ENCODE results near the gene ANKK1.

The ANKK1 gene

GRCh38 chr11:113435190-113435968, 47.8 kb downstream of the ANKK1 start:
- ATAC-seq: no peak
- TF ChIP-seq ZFP30 (CRISPR knock-in tag; IDR thresholded peaks at IDR 0.05) (no peak), SNAI2 (CRISPR knock-in tag; IDR thresholded peaks at IDR 0.05) (no peak), OSR1 (CRISPR knock-in tag; IDR thresholded peaks at IDR 0.05) (no peak), CREB5 (CRISPR knock-in tag; IDR thresholded peaks at IDR 0.05; ENCODE audit: low read depth) (no peak), ZFP3 (CRISPR knock-in tag; IDR thresholded peaks at IDR 0.05) (no peak), CSDC2 (CRISPR knock-in tag; IDR thresholded peaks at IDR 0.05) (no peak), TOX (CRISPR knock-in tag; IDR thresholded peaks at IDR 0.05; ENCODE audit: borderline replicate concordance) (no peak), ZNF8 (CRISPR knock-in tag; IDR thresholded peaks at IDR 0.05) (no peak), CSRNP3 (CRISPR knock-in tag; IDR thresholded peaks at IDR 0.05) (no peak), TSHZ2 (CRISPR knock-in tag; IDR thresholded peaks at IDR 0.05) (no peak), ZC3H10 (CRISPR knock-in tag; IDR thresholded peaks at IDR 0.05) (no peak), ESRRG (CRISPR knock-in tag; IDR thresholded peaks at IDR 0.05) (no peak), RARB (CRISPR knock-in tag; IDR thresholded peaks at IDR 0.05) (no peak), ARNTL (CRISPR knock-in tag; IDR thresholded peaks at IDR 0.05; ENCODE audit: borderline replicate concordance, low read depth) (no peak), ISL1 (CRISPR knock-in tag; IDR thresholded peaks at IDR 0.05) (no peak), PPARA (CRISPR knock-in tag; IDR thresholded peaks at IDR 0.05; ENCODE audit: borderline replicate concordance) (no peak)
- TF ChIP-seq, protein P1, sequence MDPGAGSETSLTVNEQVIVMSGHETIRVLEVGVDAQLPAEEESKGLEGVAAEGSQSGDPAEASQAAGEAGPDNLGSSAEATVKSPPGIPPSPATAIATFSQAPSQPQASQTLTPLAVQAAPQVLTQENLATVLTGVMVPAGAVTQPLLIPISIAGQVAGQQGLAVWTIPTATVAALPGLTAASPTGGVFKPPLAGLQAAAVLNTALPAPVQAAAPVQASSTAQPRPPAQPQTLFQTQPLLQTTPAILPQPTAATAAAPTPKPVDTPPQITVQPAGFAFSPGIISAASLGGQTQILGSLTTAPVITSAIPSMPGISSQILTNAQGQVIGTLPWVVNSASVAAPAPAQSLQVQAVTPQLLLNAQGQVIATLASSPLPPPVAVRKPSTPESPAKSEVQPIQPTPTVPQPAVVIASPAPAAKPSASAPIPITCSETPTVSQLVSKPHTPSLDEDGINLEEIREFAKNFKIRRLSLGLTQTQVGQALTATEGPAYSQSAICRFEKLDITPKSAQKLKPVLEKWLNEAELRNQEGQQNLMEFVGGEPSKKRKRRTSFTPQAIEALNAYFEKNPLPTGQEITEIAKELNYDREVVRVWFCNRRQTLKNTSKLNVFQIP (CRISPR knock-in tag; IDR thresholded peaks at IDR 0.05; ENCODE audit: borderline replicate concordance, low read depth): no peak

DNA sequence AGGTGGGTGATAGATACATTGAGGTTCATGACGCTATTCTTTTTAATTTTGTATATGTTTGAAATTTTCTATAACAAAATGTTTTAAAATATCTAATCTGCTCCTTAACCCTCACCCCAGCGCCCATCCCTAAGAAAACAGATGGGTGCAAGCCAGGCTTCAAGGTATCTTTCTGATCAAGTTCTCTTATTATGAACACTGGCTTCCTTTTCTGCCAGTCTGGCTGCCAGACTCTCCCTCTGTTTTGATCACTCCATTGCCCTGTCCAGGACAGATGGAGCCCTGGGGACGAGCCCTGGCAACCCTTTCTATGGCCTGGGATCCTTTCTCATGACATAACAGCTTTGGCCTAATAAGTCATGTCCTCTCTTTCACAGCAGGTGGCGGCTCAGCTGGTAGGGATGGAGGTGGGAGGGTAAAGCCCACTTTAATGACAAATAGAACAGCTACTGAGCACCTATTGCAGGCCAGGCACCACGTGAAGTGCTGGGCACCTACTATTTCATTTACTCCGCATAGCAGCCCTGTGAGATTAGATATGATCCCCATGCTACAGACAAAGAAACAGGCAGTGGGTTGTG, 49.2 kb downstream of the ANKK1 start:
- TF ChIP-seq ZNF565 (CRISPR knock-in tag; conservative IDR thresholded peaks at IDR 0.05; ENCODE audit: low read depth): no peak
- TF ChIP-seq ESRRG (CRISPR knock-in tag; IDR thresholded peaks at IDR 0.05): no peak
- TF ChIP-seq PPARA (CRISPR knock-in tag; IDR thresholded peaks at IDR 0.05; ENCODE audit: borderline replicate concordance): no peak
- ATAC-seq: no peak; the same call in 2 of the 3 replicates

DNA sequence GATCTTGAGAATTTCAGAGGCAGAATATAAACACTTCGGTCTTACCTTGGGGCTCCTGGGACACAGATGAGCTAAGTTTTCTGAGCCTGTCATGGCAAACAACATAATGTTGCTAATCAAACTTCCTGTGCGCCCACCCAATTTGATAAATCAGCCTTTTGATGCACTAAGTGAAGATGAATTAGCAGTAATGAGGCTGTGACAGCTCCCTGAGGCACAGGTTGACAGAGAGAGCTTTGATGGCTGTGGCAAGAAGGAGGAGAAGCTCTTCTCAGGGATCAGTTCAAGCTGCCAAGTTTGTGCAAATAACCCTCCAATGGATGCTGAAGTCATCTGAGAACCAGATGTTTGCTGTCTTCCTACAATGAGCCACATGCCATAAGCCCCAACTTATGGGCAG, 53.2 kb downstream of the ANKK1 start:
- ATAC-seq: no peak
- no peak for TF ChIP-seq PATZ1 (CRISPR knock-in tag; IDR thresholded peaks at IDR 0.05; ENCODE audit: borderline replicate concordance)
- no peak for TF ChIP-seq CSRNP3 (CRISPR knock-in tag; IDR thresholded peaks at IDR 0.05)
- no peak for TF ChIP-seq ZFP30 (CRISPR knock-in tag; IDR thresholded peaks at IDR 0.05)
- TF ChIP-seq BACH2 (CRISPR knock-in tag; IDR thresholded peaks at IDR 0.05; ENCODE audit: borderline replicate concordance): no peak
- TF ChIP-seq ZFP3 (CRISPR knock-in tag; IDR thresholded peaks at IDR 0.05): no peak
- no peak for TF ChIP-seq ARNTL (CRISPR knock-in tag; IDR thresholded peaks at IDR 0.05; ENCODE audit: borderline replicate concordance, low read depth)
- no peak for TF ChIP-seq CREB5 (CRISPR knock-in tag; IDR thresholded peaks at IDR 0.05; ENCODE audit: low read depth)
- TF ChIP-seq ZNF565 (CRISPR knock-in tag; conservative IDR thresholded peaks at IDR 0.05; ENCODE audit: low read depth): no peak
- TF ChIP-seq, protein P1 (CRISPR knock-in tag; IDR thresholded peaks at IDR 0.05; ENCODE audit: borderline replicate concordance, low read depth): no peak
